ENCODE measurements around the gene TMEM187.

DNA sequence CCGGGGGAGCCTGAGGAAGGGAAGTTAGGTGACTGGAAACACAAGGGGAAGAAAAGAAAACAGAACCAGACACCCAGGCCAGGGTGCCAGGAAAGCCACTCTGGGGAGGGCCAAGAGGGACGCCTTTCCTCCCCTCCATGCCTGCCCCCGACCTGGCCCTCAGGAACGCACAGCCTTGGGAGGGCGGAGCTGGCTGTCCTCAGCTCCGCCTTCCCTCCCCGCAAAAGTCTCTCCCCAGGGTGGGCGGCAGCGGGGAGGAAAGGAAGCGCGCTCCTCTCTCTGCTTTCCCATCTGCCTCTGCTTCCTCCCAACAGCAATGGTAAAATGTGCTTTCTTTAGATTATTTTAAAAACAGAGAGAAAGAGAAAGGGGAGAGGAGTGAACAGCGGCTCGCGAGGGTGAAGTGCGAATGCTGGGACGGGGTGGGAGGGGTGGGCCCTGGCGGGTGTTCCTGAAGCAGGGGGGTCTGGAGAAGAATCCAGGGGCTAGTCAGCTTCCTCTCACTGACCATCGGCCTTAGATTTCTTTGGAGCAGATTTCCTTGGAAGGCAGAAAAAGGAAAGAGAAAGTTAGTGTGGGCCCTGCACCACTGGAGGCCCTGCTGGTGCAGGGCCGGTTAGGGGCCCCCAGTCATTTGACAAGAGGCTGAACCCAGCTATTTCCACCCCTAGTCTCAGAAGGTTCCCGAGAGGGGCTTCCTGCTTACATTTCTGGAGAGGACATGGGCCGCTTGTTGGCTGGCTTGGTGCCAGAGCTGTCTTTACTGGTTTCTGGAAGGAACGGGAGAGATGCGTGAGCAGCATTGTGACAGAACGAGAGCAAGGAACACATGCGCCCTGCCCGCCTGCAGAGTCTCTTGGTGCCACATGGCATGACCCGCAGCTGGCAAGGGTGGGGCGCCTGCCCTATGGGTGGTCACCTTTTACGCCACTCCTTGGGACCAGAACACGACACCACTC is 23.4 kb upstream of the TMEM187 start:
- TF ChIP-seq, protein P1, sequence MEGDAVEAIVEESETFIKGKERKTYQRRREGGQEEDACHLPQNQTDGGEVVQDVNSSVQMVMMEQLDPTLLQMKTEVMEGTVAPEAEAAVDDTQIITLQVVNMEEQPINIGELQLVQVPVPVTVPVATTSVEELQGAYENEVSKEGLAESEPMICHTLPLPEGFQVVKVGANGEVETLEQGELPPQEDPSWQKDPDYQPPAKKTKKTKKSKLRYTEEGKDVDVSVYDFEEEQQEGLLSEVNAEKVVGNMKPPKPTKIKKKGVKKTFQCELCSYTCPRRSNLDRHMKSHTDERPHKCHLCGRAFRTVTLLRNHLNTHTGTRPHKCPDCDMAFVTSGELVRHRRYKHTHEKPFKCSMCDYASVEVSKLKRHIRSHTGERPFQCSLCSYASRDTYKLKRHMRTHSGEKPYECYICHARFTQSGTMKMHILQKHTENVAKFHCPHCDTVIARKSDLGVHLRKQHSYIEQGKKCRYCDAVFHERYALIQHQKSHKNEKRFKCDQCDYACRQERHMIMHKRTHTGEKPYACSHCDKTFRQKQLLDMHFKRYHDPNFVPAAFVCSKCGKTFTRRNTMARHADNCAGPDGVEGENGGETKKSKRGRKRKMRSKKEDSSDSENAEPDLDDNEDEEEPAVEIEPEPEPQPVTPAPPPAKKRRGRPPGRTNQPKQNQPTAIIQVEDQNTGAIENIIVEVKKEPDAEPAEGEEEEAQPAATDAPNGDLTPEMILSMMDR (IDR thresholded peaks at IDR 0.05), result no peak
- TF ChIP-seq POLR2A (IDR thresholded peaks at IDR 0.05), result no peak

All from ovary (tissue), 3 donors.